B cell (primary cell): ENCODE data around the gene SPAM1. TPM values are rescaled to one million over a fixed set of nuclear protein-coding genes. Genes with fewer than 3 reads are reported as not detected.

Experiments used
- ATAC-seq: fragments of 200-7000 bp; cut with Tn5 transposase; one replicate; pipeline ENCODE4 v1.10.0; 2021; ENCODE audit warnings: low read depth, mild to moderate bottlenecking, moderate number of reproducible peaks, moderate library complexity
- CTCF ChIA-PET: fragments of 350-600 bp; sonication (Branson Sonifier 250); formaldehyde crosslinking; loops from one replicate; lab custom pipeline; 2021; ENCODE audit warnings: antibody characterized with exemption, inconsistent platforms; lab: Charles Lee
- POLR2A ChIA-PET: fragments of 350-600 bp; sonication (Branson Sonifier 250); formaldehyde crosslinking; loops from one replicate; lab custom pipeline; 2021; ENCODE audit warnings: antibody characterized with exemption; lab: Charles Lee
- DNase-seq: peaks from one replicate; pipeline ENCODE4 v3.0.0; 2013
- H2AFZ ChIP-seq: 2 replicates; pipeline ENCODE4 v1.6.1; 2012; ENCODE audit warnings: mild to moderate bottlenecking, low read depth, low read length; ENCODE audit not compliant: insufficient read depth, poor library complexity, severe bottlenecking
- H3K27ac ChIP-seq, 2 donors: 1 replicate in 1 of 2; 2 replicates in 1 of 2; pipeline ENCODE4 v1.5.1; 2012 to 2013; ENCODE audit warnings: low read length in 2 of 2, mild to moderate bottlenecking in 2 of 2, moderate library complexity in 1 of 2
- H3K27me3 ChIP-seq, 4 experiments: fragments of 200-600 bp in 1 of 4; sonication (generic) in 1 of 4; replicated peaks in 1 of 4; 1 replicate in 2 of 4; 2 replicates in 2 of 4; pipeline versions ENCODE4 v1.6.1 to v1.7.0; 2013 to 2016; ENCODE audit warnings: low read length in 3 of 4, mild to moderate bottlenecking in 2 of 4, mixed read lengths in 1 of 4, moderate library complexity in 1 of 4; ENCODE audit not compliant: insufficient read depth in 4 of 4, control insufficient read depth in 3 of 4; ENCODE audit errors: control extremely low read depth in 1 of 4
- H3K36me3 ChIP-seq, 2 experiments: replicated peaks in 1 of 2; 1 replicate in 1 of 2; 2 replicates in 1 of 2; pipeline versions ENCODE4 v1.6.1 to v1.7.1; 2013; ENCODE audit warnings: low read length in 1 of 2; ENCODE audit not compliant: insufficient read depth in 2 of 2, control insufficient read depth in 1 of 2; ENCODE audit errors: control extremely low read depth in 1 of 2, extremely low read depth in 1 of 2
- H3K4me1 ChIP-seq, 2 donors: fragments of 200-600 bp in 1 of 2; sonication (generic) in 1 of 2; 1 replicate in 1 of 2; 2 replicates in 1 of 2; pipeline versions ENCODE4 v1.5.1 to v1.6.1; 2013 to 2017; ENCODE audit warnings: low read length in 2 of 2; ENCODE audit not compliant: control insufficient read depth in 2 of 2, insufficient read depth in 2 of 2
- H3K4me2 ChIP-seq: replicated peaks from 2 replicates; pipeline ENCODE3; 2012; ENCODE audit warnings: mild to moderate bottlenecking, low read depth, low read length; ENCODE audit not compliant: poor library complexity, severe bottlenecking
- H3K4me3 ChIP-seq, 5 experiments: fragments of 200-600 bp in 1 of 5; sonication (generic) in 1 of 5; 1 replicate in 3 of 5; 2 replicates in 2 of 5; pipeline versions ENCODE4 v1.5.1 to v1.7.0; 2011 to 2016; ENCODE audit warnings: low read length in 4 of 5, mild to moderate bottlenecking in 4 of 5, low read depth in 2 of 5, control low read depth in 1 of 5, moderate library complexity in 1 of 5; ENCODE audit not compliant: insufficient read depth in 1 of 5; ENCODE audit errors: control extremely low read depth in 1 of 5, extremely low read depth in 1 of 5
- H3K79me2 ChIP-seq: fragments of 200-600 bp; sonication (generic); one replicate; pipeline ENCODE4 v1.6.0; 2016; ENCODE audit warnings: low read length; ENCODE audit not compliant: control insufficient read depth, insufficient read depth
- H3K9ac ChIP-seq: fragments of 200-600 bp; sonication (generic); 2 replicates; pipeline ENCODE4 v1.6.1; 2017; ENCODE audit warnings: mild to moderate bottlenecking, low read length, moderate library complexity
- H3K9me3 ChIP-seq, 3 donors: one replicate each; pipeline versions ENCODE4 v1.6.1 to v1.7.1; 2013; ENCODE audit warnings: low read length in 2 of 3; ENCODE audit not compliant: control insufficient read depth in 2 of 3, insufficient read depth in 1 of 3; ENCODE audit errors: control extremely low read depth in 1 of 3
- H4K20me1 ChIP-seq: 2 replicates; pipeline ENCODE4 v1.6.0; 2012; ENCODE audit warnings: mild to moderate bottlenecking, low read length; ENCODE audit not compliant: insufficient read depth, control insufficient read depth, poor library complexity, severe bottlenecking
- H3K27ac Mint-ChIP-seq: one replicate; pipeline ENCODE4 v1.8.0; 2021; ENCODE audit warnings: mixed read lengths
- H3K27me3 Mint-ChIP-seq: one replicate; pipeline ENCODE4 v1.8.0; 2021; ENCODE audit warnings: mixed read lengths
- H3K4me1 Mint-ChIP-seq: one replicate; pipeline ENCODE4 v1.8.0; 2021; ENCODE audit warnings: mixed read lengths
- H3K4me3 Mint-ChIP-seq: one replicate; pipeline ENCODE4 v1.8.0; 2021; ENCODE audit warnings: mixed read lengths
- H3K9me3 Mint-ChIP-seq: one replicate; pipeline ENCODE4 v1.8.0; 2022; ENCODE audit warnings: mixed read lengths; ENCODE audit not compliant: insufficient read depth
- EZH2 ChIP-seq: IDR thresholded peaks from 2 replicates; pipeline ENCODE4 v1.6.1; 2012; ENCODE audit warnings: borderline replicate concordance, low read depth, mild to moderate bottlenecking, moderate library complexity, low read length; ENCODE audit not compliant: insufficient read depth, poor library complexity, severe bottlenecking
- WGBS: methylation state at CpG from one replicate; pipeline ENCODE4 v1.1.5; 2013; ENCODE audit warnings: missing lambda C conversion rate; ENCODE audit not compliant: insufficient coverage; 5-methylcytosine and 5-hydroxymethylcytosine counted together
- intact Hi-C: fragments of 100-400 bp; cut with micrococcal nuclease; formaldehyde crosslinking; loops from one replicate; pipeline ENCODE4 v1.10.0; 2022
- polyA plus RNA-seq: library from polyadenylated mRNA; depleted of rRNA; stranded (reverse); fragments of >200 nt; gene quantifications from 2 replicates; pipeline ENCODE4 v1.2.3, GENCODE V29; 2012
- total RNA-seq, 2 donors: library from RNA; stranded (reverse); fragments of 120-200 nt in 1 of 2; gene quantifications; 1 replicate in 1 of 2; 2 replicates in 1 of 2; pipeline versions ENCODE4 v1.2.3 to v1.2.4, GENCODE V29; 2013 to 2022
- TF ChIP-seq, protein P1 (sequence below): fragments of 200-600 bp; IDR thresholded peaks from one replicate; pipeline ENCODE4 v1.8.0; 2022; ENCODE audit warnings: antibody characterized with exemption, mild to moderate bottlenecking

Gene SPAM1
- total and polyA plus RNA-seq, 2 donors (not counting 1 experiment from before 2014, with no cell fraction given), result 0.04 TPM; not detected in 1

DNA sequence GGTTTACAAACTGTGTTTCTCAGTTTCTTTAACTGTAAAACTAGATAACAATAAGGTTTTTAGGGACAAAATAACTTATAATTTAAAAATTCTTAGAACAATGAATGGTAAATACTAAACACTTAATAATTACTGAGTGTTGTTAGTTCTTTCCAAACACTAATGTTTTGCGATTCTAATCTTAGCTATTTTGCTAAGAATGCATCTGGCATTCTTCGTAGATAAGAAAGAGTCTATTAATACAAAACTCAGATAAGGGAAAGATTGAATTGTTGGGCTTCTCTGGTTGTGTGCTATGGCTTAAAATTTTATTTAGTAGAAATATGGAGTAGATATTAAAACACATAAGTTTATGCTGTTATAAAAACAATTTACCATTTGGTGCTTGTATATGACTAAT lies 62.4 kb downstream of the SPAM1 start:
- intact Hi-C loops, result no loop called here
- no peak for ATAC-seq
- H3K27ac ChIP-seq, result no peak overlapping the region
- CTCF ChIA-PET, result no interaction called here
- H3K27me3 ChIP-seq, result no peaks in the 10 kb centered on the region
- H3K9me3 Mint-ChIP-seq, result no peaks in the 10 kb centered on the region
- H3K79me2 ChIP-seq, result no peaks in the 10 kb centered on the region
- no peak for TF ChIP-seq EZH2
- TF ChIP-seq, protein P1, sequence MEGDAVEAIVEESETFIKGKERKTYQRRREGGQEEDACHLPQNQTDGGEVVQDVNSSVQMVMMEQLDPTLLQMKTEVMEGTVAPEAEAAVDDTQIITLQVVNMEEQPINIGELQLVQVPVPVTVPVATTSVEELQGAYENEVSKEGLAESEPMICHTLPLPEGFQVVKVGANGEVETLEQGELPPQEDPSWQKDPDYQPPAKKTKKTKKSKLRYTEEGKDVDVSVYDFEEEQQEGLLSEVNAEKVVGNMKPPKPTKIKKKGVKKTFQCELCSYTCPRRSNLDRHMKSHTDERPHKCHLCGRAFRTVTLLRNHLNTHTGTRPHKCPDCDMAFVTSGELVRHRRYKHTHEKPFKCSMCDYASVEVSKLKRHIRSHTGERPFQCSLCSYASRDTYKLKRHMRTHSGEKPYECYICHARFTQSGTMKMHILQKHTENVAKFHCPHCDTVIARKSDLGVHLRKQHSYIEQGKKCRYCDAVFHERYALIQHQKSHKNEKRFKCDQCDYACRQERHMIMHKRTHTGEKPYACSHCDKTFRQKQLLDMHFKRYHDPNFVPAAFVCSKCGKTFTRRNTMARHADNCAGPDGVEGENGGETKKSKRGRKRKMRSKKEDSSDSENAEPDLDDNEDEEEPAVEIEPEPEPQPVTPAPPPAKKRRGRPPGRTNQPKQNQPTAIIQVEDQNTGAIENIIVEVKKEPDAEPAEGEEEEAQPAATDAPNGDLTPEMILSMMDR, result no peak
- H3K27ac Mint-ChIP-seq, result no peak overlapping the region
- no peak overlapping the region for H3K4me3 Mint-ChIP-seq
- no peaks in the 10 kb centered on the region for H3K36me3 ChIP-seq
- WGBS, result no CpG with 5 or more reads among the region's 2 CpGs
- H4K20me1 ChIP-seq, result no peaks in the 10 kb centered on the region
- H3K9ac ChIP-seq, result no peak overlapping the region
- no peak for DNase-seq
- no peaks in the 10 kb centered on the region for H3K4me1 ChIP-seq
- H3K4me1 Mint-ChIP-seq, result no peaks in the 10 kb centered on the region
- H3K4me2 ChIP-seq, result no peak overlapping the region
- H3K4me3 ChIP-seq, result no peak overlapping the region
- H3K9me3 ChIP-seq, result no peaks in the 10 kb centered on the region
- no peak overlapping the region for H2AFZ ChIP-seq
- POLR2A ChIA-PET, result no interaction called here
- H3K27me3 Mint-ChIP-seq, result no peaks in the 10 kb centered on the region

DNA sequence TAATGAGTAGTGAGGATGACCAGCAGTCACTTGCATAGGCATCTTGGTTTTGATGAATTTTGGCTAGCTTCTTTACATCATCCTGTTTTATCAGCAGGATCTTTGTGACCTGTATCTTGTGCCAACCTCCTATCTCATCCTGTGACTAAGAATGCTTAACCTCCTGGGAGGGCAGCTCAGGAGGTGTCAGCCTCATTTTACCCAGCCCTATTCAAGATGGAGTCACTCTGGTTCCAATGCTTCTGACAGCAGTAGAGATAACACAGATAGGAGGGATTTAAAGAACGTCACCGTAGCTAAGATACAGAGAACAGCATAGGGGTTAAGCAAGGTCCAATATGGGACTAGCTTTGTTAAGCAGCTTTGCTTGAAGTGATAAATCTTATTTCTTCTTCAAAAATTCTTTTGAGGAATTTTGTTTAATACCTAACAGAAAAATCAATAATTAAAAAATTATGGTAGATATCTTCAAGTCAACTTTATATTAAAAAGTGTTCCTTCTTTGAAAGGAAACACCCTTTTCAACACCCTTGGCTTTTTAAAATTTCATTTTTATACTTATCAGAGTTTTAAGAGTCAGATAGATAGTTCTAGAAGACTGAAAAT lies 68.0 kb downstream of the SPAM1 start:
- no peaks in the 10 kb centered on the region for H3K36me3 ChIP-seq
- Mint-ChIP-seq H3K4me3 (no peak overlapping the region), H3K4me1 (no peaks in the 10 kb centered on the region), H3K9me3 (no peaks in the 10 kb centered on the region), H3K27me3 (no peaks in the 10 kb centered on the region), H3K27ac (no peak overlapping the region)
- H4K20me1 ChIP-seq, result no peaks in the 10 kb centered on the region
- CTCF ChIA-PET, result no interaction called here
- no peak overlapping the region for H2AFZ ChIP-seq
- no peaks in the 10 kb centered on the region for H3K79me2 ChIP-seq
- intact Hi-C loops, result no loop called here
- H3K9ac ChIP-seq, result no peak overlapping the region
- H3K4me2 ChIP-seq, result no peak overlapping the region
- no peaks in the 10 kb centered on the region for H3K27me3 ChIP-seq
- H3K4me1 ChIP-seq, result no peaks in the 10 kb centered on the region
- DNase-seq, result no peak
- H3K27ac ChIP-seq, result no peak overlapping the region
- no peak overlapping the region for H3K4me3 ChIP-seq
- WGBS, result no CpG with 5 or more reads among the region's 2 CpGs
- POLR2A ChIA-PET, result no interaction called here
- no peaks in the 10 kb centered on the region for H3K9me3 ChIP-seq
- TF ChIP-seq, protein P1, result no peak
- no peak for TF ChIP-seq EZH2
- no peak for ATAC-seq
